ENCODE data around the gene NACC2.
"Not testable (repeated sequence)": the region's sequence is repeated elsewhere in the genome, so short reads cannot be mapped to it uniquely, and the experiment has no call there.

The NACC2 gene

DNA sequence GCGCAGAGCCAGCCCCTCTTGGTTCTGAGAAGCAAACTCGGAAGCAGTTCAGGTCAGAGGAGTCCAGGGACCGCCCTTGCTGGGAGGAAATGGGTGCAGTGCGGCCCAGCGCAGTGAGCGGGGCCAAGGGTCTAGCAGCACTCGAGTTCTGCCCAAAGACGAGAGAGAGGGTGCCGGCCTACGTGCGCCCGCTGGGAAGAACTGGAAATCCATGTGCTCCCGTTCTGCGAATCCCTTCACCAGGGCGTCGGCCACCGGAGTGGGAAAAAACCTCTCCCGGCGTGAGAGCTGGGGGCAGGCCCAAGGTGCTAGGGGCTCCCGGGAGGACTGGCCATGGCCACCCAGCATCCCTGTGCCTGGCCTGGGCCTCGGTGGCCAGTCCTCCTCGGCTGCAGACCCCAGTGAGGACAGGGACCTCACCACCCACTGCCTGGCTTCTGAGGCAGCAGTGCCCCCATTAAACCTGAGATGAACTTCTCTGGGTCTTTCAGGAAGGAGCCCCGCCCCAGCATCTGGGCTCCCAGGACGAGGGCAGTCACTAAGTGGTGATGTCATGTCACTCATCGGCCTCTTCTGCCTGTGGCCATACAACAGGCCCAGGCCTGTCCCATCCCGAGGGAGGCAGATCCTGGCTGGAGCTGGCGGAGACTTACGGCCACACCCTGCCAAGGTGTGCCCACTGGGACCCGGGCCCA is 13.0 kb upstream of the NACC2 start:
- H3K4me3 Mint-ChIP-seq = peak overlapping the region; percentile 90 to 96
- no peaks in the 10 kb centered on the region for H3K27me3 Mint-ChIP-seq
- no peak for ATAC-seq
- no peaks in the 10 kb centered on the region for H3K9me3 Mint-ChIP-seq
- no peak for DNase-seq
- H3K4me1 Mint-ChIP-seq = peaks cover 85% of the 10 kb centered on the region
- peak overlapping the region in 1 of 2 donors; percentile 97 for H3K27ac Mint-ChIP-seq

DNA sequence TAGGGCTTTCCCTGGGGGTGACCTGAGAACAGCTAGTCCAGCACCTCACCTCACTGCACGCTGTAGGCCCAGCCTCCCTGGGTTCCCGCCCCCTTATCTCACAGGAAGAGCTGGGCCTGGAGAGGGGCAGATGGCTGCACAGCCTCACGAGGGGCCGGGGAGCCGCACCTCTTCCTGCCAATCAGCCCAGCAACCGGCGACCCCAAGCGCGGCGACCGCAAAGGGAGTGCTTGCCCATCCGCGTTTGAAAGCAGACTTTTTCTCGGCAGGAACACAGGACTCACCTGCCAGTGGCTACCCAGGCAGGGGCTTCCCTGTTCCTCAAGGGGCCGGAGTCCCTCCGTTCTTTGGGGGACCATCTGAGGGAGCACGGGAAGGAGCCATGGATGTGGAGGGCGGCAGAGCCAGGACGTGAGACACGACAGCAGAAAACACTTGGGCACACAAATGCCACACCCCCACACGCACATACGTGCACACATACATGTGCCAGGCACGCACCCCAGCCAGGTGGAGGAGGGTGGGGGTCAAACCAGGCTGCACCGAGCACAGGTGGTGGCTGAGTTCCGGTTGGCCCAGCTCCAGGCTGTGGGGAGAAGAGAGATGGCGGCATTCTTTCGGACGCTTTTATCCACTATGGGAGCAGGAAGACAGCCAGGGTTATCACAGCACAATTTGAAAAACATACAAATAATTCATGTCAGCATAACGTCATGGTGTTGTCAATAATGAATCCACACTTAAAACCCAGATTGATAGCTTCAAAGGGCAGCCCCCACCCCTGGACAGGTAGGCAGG is 12.3 kb upstream of the NACC2 start:
- H3K4me3 Mint-ChIP-seq = peak overlapping the region; percentile 90 to 96
- DNase-seq (peak; percentile 48 to 66), ATAC-seq (peak; percentile 38)
- peak overlapping the region; percentile 18 to 97 for H3K27ac Mint-ChIP-seq
- no peaks in the 10 kb centered on the region for H3K9me3 Mint-ChIP-seq
- peaks cover 77% of the 10 kb centered on the region for H3K4me1 Mint-ChIP-seq
- H3K27me3 Mint-ChIP-seq = no peaks in the 10 kb centered on the region

DNA sequence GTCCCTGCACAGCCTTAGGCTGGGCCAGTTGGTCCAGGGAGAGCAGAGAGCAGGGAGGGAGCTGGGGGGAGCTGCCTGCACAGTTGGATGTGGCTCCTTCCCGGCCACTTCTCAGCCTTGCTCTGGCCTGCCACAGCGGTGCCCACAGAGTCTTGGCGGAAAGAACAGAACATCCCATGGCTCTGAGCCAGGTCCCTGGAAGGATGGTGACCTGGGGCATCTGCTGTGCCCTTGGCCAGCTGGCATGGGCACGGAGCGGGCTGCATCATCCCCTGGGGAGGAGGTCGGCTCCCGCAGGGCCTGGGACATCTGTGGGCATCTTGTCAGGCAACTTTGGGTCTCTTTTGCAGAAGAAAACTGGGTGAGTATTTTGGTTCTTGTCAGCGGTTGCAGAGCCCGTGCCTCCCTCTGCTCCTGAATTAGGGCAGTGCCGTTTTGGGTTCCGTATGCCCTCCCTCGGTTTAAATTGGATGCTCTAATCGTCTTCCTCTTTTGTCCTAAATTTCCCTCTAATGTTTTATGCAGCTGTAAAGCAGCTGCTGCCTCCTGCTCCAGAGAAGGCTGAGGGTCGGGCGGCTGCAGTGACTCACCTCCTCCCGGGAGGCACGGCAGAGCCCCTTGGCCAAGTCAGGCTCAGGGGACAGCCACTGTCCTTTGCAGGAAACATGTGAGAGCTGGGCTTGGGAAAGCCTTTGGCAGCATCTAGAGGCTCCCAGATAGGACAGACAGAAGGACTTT is 10.5 kb upstream of the NACC2 start:
- no peak for DNase-seq
- Mint-ChIP-seq H3K4me1 (peaks cover 59% of the 10 kb centered on the region), H3K9me3 (no peaks in the 10 kb centered on the region), H3K27ac (peak overlapping the region in 1 of 2 donors; percentile 72), H3K4me3 (peak overlapping the region in 1 of 2 donors; percentile 54), H3K27me3 (no peaks in the 10 kb centered on the region)
- no peak for ATAC-seq

DNA sequence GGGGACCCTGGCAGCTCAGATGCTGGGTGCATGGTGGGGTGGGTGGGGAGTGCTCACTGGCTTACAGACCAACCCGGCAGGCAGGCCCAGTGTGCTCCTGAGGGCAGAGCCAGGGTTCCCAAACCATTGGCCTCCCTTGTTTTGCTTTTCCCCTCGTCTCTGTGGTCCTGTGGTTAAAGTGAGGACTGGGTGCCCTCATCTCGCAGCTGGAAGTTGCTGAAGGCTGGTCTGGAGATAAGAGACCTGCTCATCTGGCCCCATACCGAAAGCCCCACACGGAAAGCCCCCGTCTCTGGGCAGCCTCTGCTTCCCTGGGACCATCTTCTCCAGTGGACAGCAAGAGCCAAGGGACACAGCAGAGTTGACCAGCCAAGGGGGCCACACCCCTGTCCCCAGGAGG is 9.8 kb upstream of the NACC2 start:
- ATAC-seq (no peak), DNase-seq (no peak)
- peak overlapping the region in 1 of 2 donors; percentile 74 for H3K27ac Mint-ChIP-seq
- no peaks in the 10 kb centered on the region for H3K27me3 Mint-ChIP-seq
- no peak overlapping the region for H3K4me3 Mint-ChIP-seq
- peaks cover 57% of the 10 kb centered on the region for H3K4me1 Mint-ChIP-seq
- H3K9me3 Mint-ChIP-seq = no peaks in the 10 kb centered on the region

DNA sequence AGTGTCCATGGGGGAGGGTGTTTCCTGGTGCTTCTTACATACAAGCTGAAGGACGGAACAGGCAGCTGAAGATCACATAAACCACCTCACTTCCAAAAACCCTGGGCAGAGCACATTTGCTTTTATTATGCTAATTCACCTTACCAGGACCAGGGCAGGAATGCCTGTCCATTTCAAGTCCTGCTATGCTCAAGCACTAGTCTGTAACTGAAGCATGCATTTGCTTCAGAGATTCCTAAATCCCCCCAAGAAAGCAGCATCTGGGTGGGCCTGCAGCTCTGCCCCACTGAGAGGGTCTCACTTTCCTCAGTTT is 9.4 kb upstream of the NACC2 start:
- no peak for DNase-seq
- no peak for ATAC-seq
- Mint-ChIP-seq H3K27ac (peak overlapping the region in 1 of 2 donors; percentile 74), H3K4me1 (peaks cover 58% of the 10 kb centered on the region), H3K4me3 (no peak overlapping the region), H3K27me3 (no peaks in the 10 kb centered on the region), H3K9me3 (no peaks in the 10 kb centered on the region)

DNA sequence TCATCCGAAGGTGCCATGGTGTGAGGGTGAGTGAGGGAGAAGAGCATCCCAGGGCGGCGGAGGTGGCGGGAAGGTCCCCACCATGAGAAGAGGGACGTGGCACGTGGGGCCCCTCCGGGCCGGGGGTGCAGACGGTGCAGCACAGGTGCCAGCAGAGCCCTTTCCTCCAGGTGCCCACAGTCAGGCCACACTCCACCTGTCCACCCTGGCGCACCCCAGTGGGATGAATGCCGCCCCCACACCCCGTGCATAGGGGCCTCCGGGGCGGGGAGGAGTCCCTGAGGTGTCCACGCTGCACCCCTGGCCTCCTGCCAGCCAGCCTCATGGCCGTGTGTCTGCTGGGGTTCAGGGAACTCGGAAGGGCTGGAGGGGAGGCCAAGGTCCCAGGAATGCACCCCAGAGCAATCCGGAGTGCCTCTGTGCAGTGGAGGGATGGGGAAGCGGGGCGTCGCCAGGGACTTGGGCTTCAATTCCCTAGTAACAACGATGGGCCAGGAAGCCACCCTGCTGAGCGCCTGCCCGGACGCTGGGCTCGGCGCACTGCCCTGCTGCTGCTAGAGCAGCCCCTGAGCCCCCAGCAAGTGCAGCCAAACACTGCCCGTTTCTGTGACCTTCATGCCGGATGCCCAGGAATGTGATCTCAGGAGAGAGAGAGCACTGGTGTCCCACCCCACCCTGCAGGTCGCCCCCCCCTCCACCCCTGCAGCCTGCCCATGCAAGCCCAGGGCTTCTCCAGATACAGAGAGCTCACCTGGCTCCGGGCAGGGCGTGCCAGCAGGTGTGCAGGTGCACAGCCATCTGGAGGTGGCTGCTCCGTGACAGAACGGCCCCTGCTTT is 8.8 kb upstream of the NACC2 start:
- Mint-ChIP-seq H3K4me3 (no peak overlapping the region), H3K9me3 (no peaks in the 10 kb centered on the region), H3K27me3 (peaks cover 6% of the 10 kb centered on the region), H3K4me1 (peaks cover 59% of the 10 kb centered on the region), H3K27ac (peak overlapping the region in 1 of 2 donors; percentile 63)
- ATAC-seq (no peak), DNase-seq (no peak)

DNA sequence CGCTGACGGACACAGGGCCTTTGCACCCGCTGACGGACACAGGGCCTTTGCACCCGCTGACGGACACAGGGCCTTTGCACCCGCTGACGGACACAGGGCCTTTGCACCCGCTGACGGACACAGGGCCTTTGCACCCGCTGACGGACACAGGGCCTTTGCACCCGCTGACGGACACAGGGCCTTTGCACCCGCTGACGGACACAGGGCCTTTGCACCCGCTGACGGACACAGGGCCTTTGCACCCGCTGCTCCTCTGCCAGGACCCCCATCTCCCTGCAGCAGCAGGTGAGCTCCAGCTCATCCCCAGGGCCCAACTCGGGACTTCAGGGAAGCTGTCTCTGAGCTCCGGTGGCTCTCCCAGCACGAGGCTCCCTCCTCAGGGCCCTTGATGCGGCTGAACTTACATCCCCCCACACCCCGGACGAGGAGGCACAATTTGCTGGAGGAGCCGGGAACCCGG is 6.6 kb upstream of the NACC2 start:
- not testable (repeated sequence) for H3K27ac Mint-ChIP-seq, H3K4me3 Mint-ChIP-seq, DNase-seq, ATAC-seq, H3K9me3 Mint-ChIP-seq
- H3K27me3 Mint-ChIP-seq = peaks cover 20% of the 10 kb centered on the region
- H3K4me1 Mint-ChIP-seq = peaks cover 44% of the 10 kb centered on the region

DNA sequence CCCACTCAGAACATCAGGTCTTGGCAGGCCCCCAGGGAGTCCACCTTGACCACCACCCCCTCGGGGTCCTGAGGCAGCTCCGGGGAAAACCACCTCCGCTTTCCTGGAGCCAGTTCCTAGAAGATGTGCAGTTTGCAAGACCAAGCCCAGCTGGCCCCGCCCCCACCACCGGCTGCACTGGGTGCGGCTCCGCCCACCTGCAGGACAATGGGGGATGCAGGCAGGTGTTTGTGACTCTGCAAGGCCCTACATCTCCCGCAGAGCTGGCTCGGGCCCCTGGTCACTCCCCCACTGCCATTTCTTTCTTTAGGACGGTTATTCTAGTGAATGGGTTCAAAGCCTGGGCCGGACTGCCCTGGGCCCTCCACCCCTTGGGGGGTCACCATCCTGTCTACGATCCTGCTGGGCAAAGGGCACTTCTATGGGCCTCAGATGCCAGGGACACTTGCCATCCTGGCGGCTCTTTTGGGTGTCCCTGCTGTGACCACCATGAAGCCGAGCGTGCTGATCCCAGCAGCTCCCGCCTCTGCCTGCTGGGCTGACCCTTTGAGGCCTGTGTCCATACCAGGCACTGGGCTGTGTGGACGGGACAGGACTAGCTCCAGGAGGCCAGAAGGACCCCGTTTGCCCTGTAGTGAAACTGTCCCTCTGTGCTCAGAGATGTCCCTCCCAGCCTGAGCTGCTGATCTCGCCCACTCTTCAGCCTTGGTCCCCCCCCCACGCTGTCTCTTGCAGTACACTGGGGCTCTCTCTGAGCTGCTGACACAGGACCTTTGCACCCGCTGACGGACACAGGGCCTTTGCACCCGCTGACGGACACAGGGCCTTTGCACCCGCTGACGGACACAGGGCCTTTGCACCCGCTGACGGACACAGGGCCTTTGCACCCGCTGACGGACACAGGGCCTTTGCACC is 5.9 kb upstream of the NACC2 start:
- Mint-ChIP-seq H3K4me3 (no peak overlapping the region), H3K27ac (no peak overlapping the region), H3K4me1 (peaks cover 37% of the 10 kb centered on the region), H3K9me3 (no peaks in the 10 kb centered on the region), H3K27me3 (peaks cover 20% of the 10 kb centered on the region)
- ATAC-seq (no peak), DNase-seq (no peak)

DNA sequence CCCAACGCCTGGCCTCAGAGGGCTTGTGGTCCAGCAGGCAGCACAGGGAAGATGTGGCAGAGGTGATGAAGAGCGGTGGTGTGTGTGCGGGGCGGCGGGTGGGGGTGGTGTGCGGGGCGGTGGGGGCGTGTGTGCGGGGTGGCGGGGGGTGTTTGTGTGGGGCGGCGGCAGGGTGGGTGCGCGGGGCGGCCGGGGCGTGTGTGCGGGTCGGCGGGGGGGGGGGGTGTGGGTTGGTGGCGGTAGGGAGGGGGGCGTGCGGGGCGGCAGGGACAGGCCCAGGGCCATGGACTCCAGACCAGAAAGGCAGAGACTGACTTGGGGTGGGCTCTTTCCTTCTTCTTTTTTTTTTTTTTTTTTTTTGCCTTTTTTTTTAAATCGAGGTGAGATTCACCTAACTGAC is 4.5 kb upstream of the NACC2 start:
- ATAC-seq (no peak), DNase-seq (no peak)
- peaks cover 20% of the 10 kb centered on the region for H3K27me3 Mint-ChIP-seq
- H3K4me3 Mint-ChIP-seq = peak overlapping the region in 1 of 2 donors; percentile 11
- no peaks in the 10 kb centered on the region for H3K9me3 Mint-ChIP-seq
- no peak overlapping the region for H3K27ac Mint-ChIP-seq
- H3K4me1 Mint-ChIP-seq = peaks cover 23% of the 10 kb centered on the region

DNA sequence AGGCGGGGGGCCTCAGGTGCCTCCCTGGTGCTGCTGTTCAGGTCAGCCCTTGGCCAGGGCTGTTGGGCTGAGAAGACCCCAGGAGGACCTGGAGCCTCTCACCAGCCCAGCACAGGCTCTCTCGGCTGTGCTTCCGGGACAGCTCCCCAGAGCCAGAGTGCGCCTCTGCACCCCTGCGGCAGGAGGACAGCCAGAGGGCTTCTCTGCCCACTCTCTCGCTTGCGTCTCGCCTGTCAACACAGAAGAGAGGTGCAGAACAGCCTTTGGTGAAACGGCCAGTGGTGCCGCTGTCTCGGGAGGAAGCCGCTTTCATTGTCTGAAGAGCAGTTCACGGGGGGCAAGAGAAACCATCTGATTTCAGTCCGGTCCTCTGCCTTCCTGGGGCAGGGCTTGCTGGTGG is 3.8 kb upstream of the NACC2 start:
- DNase-seq (no peak), ATAC-seq (no peak)
- peak overlapping the region; percentile 18 to 74 for H3K4me3 Mint-ChIP-seq
- H3K27ac Mint-ChIP-seq = peak overlapping the region in 1 of 2 donors; percentile 89
- H3K4me1 Mint-ChIP-seq = peaks cover 23% of the 10 kb centered on the region
- peaks cover 20% of the 10 kb centered on the region for H3K27me3 Mint-ChIP-seq
- no peaks in the 10 kb centered on the region for H3K9me3 Mint-ChIP-seq

DNA sequence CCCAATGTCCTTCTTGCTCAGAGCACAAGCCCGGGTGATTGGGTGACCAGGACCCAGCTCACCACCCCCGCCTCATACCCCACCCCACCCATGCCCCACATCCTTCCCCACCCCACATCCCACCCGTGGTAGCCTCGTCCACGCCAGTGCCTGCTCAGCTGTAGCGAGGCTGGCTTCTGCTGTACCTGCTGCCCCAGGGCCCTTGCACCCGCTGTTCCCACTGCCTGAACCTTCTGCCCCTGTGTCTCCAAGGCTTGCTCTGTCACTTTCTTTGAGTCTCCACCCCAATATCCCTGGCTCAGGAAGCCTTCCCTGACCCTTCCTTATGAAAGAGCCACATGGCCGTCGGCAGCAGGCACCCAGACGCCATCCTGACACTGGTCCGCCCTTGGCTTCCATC is 3.1 kb upstream of the NACC2 start:
- Mint-ChIP-seq H3K4me1 (peaks cover 29% of the 10 kb centered on the region), H3K9me3 (no peaks in the 10 kb centered on the region), H3K4me3 (no peak overlapping the region), H3K27ac (peak overlapping the region in 1 of 2 donors; percentile 12), H3K27me3 (peaks cover 20% of the 10 kb centered on the region)
- DNase-seq = no peak
- ATAC-seq = no peak

DNA sequence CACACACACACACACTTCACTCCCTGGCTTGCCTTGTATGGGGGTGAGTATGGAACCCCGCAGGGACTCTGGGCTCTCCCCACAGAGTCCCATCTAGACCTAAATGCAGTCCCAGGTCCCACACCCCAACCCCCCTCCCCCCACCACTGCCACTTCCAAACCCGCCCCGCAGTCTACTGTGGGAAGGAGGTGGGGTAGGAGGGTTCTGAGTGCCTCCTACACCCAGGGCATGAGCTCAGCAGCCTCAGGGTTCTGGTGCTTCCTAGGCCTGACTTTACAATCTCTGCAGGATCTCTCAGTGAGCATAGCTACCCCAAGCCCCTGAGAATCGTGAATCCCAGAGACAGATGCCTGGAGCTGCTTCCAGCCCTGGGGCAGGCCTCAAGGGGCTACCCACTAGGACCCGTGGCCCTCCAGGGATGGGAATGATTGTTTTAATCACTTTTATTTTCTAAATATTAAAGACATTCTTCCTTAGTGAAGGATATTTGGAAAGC is 1.5 kb upstream of the NACC2 start:
- Mint-ChIP-seq H3K4me3 (peak overlapping the region; percentile 61 to 72), H3K27me3 (peaks cover 20% of the 10 kb centered on the region), H3K9me3 (no peaks in the 10 kb centered on the region), H3K4me1 (peaks cover 46% of the 10 kb centered on the region), H3K27ac (peak overlapping the region in 1 of 2 donors; percentile 72)
- ATAC-seq (no peak), DNase-seq (no peak)

DNA sequence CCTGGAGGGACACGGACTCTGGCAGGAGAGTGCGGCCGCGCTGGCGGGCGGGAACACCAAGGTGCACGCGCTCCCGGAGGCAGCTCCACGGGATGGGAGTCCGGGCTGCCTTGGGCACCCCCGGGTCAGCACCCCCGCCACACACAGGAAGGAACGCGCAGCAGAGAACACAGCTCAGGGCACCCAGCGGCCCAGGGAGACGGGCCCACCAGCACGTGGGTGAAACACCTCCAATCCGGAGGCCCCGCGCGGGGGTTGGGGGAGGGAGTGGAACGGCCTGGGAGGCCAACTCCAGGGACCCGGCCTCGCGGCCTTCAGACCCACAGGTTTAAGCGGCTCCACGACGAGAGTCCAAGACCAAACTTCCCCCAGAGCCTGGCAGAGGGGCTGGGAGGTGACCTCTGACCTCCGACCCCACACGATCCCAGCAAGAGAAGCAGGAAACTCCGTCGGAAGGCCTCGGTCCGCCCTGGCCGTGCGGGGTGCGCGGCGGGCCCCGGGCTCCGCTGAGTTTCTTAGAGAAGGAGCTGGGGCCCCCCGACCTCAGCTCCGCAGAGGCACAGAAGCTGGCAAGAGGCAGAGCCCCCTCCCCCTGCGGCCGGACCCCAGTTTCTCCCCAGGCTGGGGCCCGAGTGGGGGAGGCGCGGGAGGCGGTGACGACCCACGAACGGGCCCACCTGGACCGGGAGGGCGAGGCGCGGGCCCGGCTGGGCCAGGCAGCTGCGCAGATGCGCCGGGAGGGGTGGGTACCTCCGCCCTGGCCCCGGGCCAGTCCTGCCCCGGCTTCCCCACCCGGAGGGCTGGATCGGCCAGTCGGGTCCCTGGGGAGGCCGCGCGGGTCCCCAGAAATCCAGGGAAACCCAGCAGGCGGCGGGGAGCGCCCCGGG is 851 bp downstream of the NACC2 start:
- H3K4me3 Mint-ChIP-seq = peak overlapping the region; percentile 80 to 82
- peaks cover 18% of the 10 kb centered on the region for H3K27me3 Mint-ChIP-seq
- peaks cover 49% of the 10 kb centered on the region for H3K4me1 Mint-ChIP-seq
- no peaks in the 10 kb centered on the region for H3K9me3 Mint-ChIP-seq
- peak overlapping the region; percentile 72 to 88 for H3K27ac Mint-ChIP-seq
- ATAC-seq = peak; percentile 76
- peak; percentile 68 to 79 for DNase-seq
